ENCODE results near the gene NMT2.
"Not testable (repeated sequence)": the region's sequence is repeated elsewhere in the genome, so short reads cannot be mapped to it uniquely, and the experiment has no call there.

The NMT2 gene

DNA sequence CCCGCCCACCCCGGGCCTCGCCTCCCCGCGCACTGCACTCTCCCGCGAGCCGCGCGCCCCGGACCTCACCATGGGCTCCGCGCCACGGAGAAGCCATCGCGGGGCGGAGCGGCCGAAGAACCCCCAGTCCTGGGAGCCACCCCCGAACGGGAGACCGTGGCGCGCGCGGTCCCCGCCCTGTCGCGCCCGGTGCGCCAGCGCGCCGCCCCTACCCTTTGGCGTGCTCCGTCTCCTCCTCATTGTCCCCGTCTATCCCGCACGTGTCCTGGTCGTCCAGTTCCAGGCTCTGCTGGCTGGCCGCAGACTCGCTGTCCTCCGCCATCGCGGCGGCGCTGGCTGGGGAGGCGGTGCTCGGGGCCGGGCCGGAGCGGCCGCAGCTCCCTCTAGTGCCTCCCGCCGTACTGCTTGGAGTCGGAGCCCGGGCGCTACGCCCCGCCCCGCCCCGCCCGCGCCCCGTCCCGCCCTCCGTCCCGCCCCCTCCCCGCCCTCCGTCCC is at the start of gene NMT2:
NMT2 (minus strand) TSS at position 403 of the 495 bp plus-strand sequence; CDS start at position 322, 81 bp downstream.
- DNase-seq = no peak

DNA sequence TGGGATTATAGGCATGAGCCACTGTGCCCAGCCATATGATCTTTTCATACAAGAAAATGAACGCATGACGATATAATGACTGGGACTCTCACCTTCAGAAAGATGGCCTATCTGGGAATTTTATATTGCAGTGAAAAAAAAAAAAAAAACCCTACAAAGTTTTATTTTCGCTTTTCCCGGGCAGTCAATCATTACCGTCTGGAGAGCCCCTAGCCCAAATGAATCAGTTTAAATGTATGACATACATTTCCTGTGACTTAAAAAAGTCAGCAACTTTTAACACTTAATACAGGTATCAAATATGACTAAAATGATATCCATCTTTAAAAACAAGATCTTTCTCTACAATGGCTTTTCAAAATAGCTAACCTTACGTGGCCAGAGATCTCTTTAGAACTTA is 48.2 kb upstream of the NMT2 start:
- no peak for DNase-seq

DNA sequence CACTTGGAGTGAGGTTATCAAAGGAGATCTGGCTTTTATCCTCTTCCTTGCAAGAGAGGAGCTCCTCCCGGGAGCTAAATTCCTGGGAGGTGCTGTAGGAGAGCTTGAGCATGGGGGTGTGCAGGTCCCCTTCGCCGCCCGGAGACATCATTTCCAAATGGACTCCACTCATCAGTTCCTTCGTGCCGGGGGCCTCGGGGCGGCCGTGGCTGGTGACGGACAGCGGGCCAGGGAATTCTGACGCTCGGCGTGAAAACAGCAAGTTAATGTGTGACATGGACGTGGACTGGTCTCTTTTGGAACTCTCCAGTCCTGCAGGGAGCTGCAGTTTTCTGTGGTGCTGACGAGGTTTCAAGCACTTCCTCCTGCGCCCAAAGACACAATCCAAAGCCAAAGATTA is 45.7 kb upstream of the NMT2 start:
- DNase-seq = no peak

DNA sequence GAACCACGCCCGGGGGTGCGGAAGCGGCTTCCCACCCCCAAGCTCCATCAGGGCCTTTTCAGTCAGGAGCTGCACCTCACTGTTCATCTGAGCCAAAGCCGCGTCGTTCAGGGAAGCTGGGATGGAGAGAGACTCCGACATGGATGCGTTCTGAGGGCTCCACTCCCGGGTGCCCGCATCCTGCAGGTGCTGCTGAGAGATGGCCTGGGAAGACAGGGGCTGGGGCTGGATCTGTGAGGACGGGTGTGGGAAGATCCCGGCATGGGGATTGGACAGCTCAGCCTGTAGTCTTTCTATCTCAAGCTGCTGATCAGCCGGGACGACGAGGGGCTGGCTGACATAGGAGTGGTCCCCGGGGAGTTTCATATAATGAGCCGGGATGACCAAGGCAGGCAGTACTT is 45.0 kb upstream of the NMT2 start:
- no peak for DNase-seq

DNA sequence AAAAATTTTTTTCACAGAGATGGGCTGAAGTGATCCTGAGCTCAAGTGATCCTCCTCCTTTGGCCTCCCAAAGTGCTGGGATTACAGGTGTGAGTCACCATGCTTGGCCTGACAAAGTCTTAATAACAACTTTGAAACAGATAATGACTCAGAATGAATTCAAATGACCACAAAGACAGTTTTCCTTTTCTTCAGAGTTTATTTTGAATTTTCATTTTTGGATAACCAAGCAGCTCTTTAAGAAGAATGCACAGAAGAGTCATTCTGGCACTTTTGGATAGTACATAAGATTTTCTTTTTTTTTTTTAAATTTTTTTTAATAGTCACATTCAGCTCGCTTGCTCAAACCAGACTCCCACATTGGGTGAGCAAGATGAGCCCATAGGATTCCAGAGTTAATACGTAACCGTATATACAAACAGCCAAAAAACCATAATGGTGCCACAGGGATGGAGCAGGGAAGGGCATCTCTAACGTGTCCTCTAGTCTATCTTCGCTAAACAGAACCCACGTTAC is 43.0 kb upstream of the NMT2 start:
- DNase-seq = no peak

DNA sequence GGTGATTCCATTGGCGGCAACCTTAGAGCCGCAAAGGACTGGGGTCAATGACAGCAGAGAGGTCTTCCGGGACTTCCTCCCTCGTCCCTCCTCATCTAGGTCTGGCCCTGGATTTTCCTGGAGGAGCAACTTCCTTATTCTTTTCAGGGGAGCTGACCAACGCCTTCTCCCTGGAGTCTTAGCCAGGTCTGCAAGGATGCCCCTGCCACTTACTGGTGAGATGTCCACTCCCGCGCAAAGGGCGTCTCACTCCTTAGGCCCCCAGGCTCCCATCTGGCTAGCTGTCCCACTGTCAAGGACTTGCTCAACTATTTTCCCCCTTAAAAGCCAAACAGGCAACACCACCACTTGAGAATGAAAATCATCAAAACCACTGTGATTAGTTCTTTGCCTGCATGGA is 42.0 kb upstream of the NMT2 start:
- DNase-seq = no peak

DNA sequence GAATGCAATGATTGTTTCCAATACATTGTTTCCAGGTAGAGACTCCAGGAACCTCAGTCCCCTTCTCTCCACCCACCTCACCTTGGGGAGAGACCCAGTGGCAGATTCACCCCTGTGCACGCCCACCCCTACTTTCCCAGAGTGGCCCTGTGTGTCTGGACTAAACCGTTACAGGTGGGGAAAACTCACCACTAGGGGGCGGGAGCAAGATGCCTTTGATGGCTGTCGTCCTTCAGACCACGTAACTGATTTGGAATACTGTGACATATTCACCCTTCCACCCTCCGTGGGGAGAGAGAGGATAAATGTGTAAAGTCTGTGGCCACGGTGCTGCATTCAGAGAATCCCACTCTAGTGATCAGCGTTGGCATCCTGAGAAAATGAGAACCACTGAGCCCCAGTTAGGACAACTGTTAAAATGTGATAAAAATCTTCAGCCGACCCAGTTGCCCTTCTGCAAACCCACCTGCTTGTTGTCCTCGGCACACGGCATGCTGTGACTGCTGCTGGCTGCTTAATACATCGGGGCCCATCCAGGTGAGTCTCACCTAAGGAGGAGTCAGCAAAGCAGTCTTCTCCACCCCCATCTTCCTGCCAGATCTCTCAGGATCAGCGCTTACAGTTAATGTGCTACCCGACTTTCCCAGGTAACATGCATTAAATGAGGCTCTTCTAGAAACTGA is 41.5 kb upstream of the NMT2 start:
- peak; percentile 72 to 80 for DNase-seq

DNA sequence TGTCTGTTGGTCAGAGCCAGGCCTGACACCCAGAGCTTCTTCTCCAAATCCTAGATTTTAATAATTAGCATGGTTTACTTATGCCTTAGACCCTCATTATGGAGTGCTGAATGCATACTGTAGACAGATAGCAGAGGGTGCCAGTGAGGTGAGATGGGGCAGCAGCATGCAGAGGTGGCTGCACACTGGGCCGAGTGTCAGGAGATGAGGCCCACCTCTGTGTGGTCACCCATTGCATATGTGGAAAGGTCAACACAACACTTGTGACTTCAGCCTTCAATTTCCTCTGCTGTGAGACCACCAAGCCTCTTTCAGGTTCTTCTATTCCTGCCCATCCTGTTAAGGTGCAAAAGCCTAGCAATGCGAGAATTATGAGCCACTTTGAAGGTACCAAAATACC is 39.7 kb upstream of the NMT2 start:
- no peak for DNase-seq

DNA sequence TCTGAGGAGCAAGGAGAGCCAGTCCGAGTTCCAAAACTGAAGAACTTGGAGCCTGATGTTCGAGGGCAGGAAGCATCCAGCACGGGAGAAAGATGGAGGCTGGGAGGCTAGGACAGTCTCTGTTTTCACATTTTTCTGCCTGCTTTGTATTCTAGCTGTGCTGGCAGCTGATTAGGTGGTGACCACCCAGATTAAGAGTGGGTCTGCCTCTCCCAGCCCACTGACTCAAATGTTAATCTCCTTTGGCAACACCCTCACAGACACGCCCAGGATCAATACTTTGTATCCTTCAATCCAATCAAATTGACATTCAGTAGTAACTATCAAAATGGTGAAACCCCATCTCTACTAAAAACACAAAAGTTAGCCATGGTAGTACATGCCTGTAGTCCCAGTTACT is 38.9 kb upstream of the NMT2 start:
- not testable (repeated sequence) for DNase-seq

DNA sequence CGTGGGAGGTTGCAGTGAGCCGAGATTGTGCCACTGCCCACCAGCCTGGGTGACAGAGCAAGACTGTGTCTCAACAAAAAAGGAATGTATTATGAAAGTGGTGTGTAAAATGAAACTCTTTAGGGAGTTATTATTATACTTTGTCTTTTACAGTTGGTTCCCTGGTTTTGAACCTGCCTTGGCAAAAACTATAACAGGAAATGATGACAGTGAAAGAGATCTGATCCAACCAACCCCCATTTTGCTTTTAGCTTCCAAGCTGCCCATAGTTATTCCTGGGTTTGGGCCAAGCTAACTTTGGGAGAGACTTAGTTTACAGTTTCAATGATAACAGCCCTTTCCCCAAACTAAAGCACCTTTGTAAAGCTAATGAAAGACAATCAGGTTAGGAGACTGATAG is 34.1 kb upstream of the NMT2 start:
- DNase-seq = no peak

DNA sequence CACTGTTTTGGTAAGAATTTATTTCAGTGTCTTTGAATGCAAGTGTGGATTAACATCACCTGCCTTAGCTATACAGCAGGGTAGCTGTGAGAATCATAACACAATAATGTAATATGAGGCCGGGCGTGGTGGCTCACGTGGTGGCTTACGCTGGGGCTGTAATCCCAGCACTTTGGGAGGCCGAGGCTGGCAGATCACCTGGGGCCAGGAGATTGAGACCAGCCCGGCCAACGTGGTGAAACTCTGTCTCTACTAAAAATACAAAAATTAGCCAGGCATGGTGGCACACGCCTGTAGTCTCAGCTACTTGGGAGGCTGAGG is 33.8 kb upstream of the NMT2 start:
- DNase-seq = not testable (repeated sequence)

DNA sequence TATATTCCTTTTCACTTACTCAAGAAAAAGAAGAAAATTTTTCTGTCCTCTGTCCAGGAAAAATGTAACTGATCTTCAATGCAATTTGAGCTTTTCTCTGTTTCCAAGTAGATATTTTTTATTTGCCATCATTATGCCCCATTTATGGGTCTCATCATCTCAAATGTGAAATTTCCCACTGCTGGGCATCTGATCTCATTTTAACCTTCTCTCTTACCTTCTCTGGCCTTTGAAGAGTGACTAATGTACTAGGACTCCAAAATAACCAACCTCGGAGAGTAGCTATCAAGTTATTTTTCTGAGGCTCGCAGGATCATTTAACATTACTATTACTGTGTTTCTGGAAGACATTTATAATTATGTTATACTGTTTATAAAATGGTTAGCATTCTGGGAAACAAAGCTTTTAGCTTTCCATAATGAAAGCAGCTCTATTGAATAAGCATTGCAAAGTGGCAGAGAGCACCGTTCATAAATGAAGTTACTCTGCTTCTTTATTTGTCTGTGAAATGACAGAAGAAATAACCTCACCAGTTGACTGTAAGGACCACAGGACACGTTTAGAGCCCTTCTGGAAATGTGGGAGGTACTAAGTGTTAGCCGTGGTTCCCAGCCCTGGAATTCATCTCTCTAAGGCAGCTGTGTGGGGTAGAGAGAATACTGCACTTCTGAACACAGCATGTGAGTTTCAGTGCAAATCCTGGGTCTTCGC is 33.3 kb upstream of the NMT2 start:
- DNase-seq = no peak

DNA sequence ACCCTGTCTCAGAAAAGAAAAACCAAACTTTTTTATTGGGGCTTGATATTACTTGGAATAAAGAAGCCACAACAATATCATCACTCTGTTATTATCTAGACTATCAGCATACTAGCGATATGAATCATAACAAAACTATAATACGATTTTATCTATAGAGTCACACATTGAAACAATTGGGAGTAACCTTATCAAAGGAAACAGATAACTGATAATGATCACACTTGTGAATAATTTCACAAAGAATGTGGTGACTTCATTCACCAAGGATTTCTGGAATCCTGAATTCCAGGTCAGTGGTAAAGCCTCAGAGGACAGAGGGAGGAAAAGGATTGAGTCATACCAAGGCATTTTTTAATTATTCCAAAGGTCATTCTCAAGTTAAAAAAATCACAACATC is 32.1 kb upstream of the NMT2 start:
- no peak for DNase-seq

DNA sequence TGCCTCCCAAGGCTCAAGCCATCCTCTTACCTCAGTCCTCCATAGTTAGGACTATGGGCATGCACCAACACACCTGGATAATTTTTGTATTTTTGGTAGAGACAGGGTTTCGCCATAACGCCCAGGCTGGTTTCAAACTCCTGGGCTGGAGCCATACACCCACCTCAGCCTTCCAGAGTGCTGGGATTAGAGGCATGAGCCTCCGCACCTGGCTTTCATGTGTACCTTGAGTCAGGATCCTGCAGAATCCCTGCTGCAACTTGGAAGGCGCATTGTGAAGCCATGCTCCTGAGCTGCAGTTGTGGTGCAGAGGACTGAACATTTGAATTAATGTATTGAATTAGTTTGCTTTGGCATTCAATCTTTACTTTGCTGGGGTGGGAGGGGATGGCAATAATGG is 29.4 kb upstream of the NMT2 start:
- DNase-seq = no peak

DNA sequence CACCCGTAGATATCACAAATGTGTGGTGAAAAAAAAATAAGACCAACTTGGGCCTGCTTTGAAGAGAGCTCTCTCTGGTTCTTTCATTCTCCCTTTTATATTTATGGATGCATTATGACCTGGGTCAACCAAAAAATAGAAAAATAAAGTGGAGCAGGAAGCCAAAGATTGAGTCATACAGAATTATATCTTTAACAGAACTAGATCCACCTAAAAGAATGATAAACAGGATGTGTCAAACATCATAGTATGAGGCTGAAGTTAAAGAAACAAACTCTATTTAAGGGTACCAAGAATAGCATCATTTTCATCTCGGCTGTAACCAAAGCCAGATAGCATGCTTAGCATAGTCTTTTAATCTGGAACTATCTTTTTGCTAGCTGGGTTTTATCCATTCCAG is 28.8 kb upstream of the NMT2 start:
- DNase-seq = no peak

DNA sequence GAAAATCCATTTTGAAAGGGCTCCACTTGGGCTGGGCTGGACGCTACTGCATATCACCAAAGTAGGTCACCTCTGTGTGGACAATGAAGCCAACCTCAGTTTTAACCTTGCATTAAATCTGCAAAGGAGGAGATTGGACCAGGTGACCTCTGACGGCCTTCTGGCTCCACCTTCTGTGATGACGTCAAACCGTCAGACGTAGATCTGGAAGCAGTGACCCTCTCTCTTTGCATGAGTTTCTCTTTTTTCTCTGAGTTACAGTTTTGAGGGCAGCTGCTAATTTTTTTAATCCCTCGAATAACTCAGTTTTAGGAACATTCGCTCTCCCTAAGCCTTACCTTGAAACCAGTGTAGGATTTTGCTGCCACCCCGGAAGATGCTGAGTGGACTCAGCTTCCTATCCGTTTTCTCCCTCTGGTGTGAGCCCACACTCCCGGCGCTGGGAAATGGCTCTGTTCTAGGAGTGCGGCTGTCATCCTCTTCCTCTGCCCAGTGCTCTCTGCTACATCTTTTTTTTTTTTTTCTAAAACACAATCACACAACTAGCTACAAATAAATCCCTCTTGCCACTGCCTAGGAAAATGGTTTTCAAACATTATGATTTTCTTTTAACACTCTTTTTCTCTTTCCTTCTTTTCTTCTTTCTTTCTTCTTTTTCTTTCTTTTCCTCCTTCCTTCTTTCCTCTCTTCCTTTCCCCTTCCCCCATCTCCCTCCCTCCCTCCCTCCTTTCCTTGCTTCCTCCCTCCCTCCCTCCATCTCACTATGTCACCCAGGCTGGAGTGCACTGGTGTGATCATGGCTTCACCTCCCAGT is 27.7 kb upstream of the NMT2 start:
- peak; percentile 18 to 24 for DNase-seq

DNA sequence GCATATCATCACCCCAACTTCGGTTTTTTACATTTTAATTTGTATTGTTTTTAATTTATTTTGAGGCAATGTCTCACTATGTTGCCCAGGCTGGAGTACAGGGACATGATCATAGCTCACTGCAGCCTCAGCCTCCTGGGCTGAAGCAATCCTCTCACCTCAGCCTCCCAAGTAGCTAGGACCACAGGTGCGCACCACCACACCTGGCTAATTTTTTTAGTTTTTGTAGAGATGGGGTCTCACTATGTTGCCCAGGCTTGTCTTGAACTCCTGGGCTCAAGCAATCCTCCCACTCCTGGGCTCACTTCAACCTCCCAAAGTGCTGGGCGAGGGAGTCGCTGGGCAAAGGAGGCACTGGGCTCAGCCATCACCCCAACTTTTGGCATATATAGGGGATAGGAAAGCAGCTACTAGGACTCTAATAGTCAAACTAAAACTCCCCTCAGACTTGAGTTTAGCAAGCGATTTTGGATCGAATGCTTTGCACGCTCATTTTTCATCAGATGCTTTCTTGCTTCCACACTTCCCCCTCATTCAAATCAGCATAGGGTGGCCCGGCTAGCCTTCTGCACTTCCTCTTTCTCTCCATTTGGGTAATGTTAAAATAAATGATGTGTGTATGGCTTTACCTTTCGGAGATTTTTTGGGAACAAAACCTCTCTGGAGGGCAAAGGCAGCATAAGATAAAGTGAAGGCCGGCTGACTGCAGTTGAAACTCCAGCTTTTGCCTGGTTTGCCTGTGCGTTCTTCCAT is 20.8 kb upstream of the NMT2 start:
- no peak for DNase-seq

DNA sequence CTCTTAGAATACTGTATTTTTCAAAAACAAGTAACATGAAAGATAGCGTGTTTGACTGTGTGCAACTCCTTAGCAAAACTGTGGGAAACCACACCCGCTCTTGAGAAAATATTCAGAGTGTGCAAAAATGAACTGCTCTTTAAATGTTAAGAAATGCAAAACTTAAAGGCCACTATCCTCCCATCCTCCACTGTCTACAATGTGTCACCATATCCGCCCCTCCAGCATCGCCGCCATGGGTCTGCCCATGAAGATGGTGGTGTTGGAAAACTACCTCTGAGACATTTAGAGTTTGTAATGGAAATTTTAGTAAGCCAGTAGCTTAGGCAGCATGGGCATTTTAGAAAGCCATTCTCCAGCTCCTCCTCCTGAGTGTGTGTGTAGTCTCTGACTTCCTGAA is 20.1 kb upstream of the NMT2 start:
- no peak for DNase-seq

DNA sequence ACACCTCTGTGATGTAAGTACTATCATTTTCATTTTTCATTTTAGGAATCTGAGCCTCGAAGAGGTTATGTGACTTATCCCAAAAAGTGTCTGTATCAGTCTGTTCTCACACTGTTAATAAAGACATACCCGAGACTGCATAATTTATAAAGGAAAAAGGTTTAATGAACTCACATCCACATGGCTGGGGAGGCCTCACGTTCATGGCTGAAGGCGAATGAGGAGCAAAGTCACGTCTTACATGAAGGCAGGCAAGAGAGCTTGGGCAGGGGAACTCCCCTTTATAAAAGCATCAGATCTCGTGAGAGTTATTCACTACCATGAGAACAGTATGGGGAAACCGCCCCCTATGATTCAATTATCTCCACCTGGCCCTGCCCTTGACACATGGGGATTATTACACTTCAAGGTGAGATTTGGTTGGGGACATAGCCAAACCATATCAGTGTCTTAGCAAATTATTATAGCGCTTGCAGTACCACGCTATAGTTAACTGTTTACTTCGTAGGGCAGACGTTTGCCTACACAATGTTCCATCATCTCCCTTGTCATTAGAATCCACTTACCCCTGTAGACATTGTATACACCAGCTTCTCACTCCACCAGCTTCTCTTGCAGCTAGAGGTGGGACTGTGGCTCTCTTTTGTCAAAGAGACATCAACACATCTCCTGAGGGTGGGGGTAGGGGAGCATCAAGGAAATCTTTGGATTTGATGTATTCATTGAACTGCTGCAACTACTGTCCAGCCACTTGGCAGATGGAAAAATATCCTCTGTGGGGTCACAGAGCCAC is 15.4 kb upstream of the NMT2 start:
- no peak for DNase-seq

DNA sequence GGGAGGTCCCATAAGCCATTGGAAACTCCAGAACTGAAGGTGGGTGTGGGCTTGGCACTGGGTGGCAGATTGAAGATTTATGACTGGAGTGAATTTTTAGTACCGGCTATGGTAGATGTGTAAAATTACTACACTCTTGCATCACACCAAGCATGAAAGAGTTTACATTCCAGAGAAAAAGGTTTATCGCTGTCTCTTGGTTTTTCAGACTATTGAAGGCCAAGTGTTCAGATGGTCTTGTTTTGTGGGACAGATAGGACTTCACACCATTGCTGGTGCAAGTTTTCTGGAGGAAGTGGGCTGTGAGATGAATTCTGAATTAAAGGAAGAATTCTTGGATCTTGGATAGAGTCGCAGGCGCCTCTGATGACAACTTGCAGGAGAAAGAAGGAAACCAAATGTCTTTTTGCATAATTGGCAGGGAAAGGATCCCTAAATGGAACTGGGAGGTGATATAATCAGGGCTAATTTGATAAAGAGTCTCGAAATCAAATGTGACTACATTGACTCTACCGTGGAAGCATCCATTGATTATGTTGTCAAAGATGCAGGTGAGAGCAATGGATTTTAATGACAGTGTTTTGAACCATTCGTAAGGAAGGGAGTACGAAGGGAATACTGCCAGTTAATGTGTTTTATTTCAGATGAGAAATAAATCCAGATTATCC is 14.2 kb upstream of the NMT2 start:
- DNase-seq = no peak

DNA sequence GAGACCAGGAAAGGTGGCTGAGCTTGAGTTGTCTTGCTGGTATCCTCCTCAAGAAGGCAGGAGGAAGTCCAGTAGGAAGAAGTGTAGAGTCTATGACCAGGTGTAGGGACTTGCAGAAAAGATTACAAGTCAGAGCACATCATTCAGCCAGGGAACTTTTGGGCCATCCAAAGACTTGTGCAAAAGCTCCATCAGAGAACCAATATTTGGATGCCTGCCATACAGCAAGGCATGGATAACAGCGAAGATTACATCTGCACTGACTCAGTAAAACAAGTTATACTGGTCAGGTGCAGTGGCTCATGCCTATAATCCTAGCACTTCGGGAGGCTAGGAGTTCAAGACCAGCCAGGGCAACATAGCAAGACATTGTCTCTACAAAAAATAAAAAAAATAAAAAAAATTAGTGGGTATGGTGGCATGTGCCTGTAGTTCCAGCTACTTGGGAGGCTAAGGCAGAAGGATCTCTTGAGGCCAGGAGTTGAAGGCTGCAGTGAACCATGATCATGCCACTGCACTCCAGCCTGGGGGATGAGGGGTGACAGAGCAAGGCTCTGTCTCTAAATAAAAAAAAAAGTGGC is 13.2 kb upstream of the NMT2 start:
- DNase-seq = no peak
